OCI-LY3 (cell line): Measurements from ENCODE around the gene SPAG6.

Source experiments
- H2AFZ ChIP-seq: fragments of 200-600, 300-600 bp; shearing (Covaris generic); 2 replicates; pipeline ENCODE4 v1.6.0; 2014; ENCODE audit warnings: antibody characterized with exemption, low read depth, low read length
- H3K27ac ChIP-seq: fragments of 200-600, 300-600 bp; sonication (generic); 2 replicates; pipeline ENCODE4 v1.5.1; 2014; ENCODE audit warnings: mild to moderate bottlenecking, low read length, moderate library complexity, mixed read lengths
- H3K27me3 ChIP-seq: fragments of 200-600, 300-600 bp; sonication (generic); 2 replicates; pipeline ENCODE4 v1.6.1; 2014; ENCODE audit warnings: low read depth, low read length, mixed read lengths
- H3K36me3 ChIP-seq: fragments of 200-600, 300-600 bp; sonication (generic); replicated peaks from 2 replicates; pipeline ENCODE3; 2014; ENCODE audit warnings: low read depth, low read length, mixed read lengths
- H3K4me1 ChIP-seq: fragments of 300-600, 200-600 bp; sonication (generic); 2 replicates; pipeline ENCODE4 v1.6.1; 2014; ENCODE audit warnings: low read length, mixed read lengths
- H3K4me2 ChIP-seq: fragments of 200-600, 300-600 bp; sonication (generic); 2 replicates; pipeline ENCODE4 v1.6.1; 2014; ENCODE audit warnings: low read length, mixed read lengths
- H3K4me3 ChIP-seq: fragments of 300-600, 200-600 bp; sonication (generic); 2 replicates; pipeline ENCODE4 v1.5.1; 2014; ENCODE audit warnings: antibody characterized with exemption, mild to moderate bottlenecking, low read length, moderate library complexity
- H3K79me2 ChIP-seq: fragments of 300-600, 200-600 bp; shearing (Covaris generic); 2 replicates; pipeline ENCODE4 v1.6.1; 2014; ENCODE audit warnings: mild to moderate bottlenecking, low read length, mixed read lengths
- H3K9ac ChIP-seq: fragments of 300-600, 200-600 bp; shearing (Covaris generic); 2 replicates; pipeline ENCODE4 v1.6.0; 2014; ENCODE audit warnings: mild to moderate bottlenecking, low read length, moderate library complexity
- H3K9me3 ChIP-seq: fragments of 200-600, 300-600 bp; shearing (Covaris generic); 2 replicates; pipeline ENCODE4 v1.6.1; 2014; ENCODE audit warnings: low read length, mixed read lengths; ENCODE audit not compliant: insufficient read depth
- H4K20me1 ChIP-seq: fragments of 200-600, 300-600 bp; sonication (generic); 2 replicates; pipeline ENCODE4 v1.6.1; 2016; ENCODE audit warnings: low read length, mixed read lengths; ENCODE audit not compliant: insufficient read depth
- EZH2phosphoT487 ChIP-seq: fragments of 200-600 bp; shearing (Covaris generic); IDR thresholded peaks from 2 replicates; pipeline ENCODE4 v1.6.1; 2018; ENCODE audit warnings: antibody characterized with exemption, mixed run types, low read depth
- TF ChIP-seq, protein P1 (sequence below): fragments of 200-600, 300-600 bp; sonication (generic); IDR thresholded peaks from 2 replicates; pipeline ENCODE4 v1.5.1; 2014; ENCODE audit warnings: antibody characterized with exemption, low read length, low read depth

Gene SPAG6

DNA sequence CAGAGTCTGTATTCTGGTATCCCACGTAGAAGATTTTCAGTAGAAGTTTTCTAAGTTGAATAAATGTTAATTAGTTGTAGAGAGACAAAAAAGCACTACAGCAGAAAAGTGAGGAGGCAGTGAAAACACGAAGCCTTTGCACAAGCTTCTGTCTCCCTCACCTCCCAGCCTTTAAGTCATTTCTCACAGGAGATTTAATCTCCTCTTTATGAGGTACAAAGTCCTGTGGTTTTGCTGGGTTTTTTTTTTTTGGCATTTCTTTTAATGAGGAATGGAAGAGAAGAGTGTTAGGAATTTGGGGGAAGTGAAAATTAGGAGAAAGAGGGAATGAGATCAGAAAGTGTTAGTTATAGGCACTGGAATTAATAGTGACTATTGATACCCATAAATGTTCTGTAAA is 21.5 kb downstream of the SPAG6 start:
- H3K79me2 ChIP-seq: no peaks in the 10 kb centered on the region
- H3K27me3 ChIP-seq: no peaks in the 10 kb centered on the region
- no peak for TF ChIP-seq EZH2phosphoT487
- TF ChIP-seq, protein P1, sequence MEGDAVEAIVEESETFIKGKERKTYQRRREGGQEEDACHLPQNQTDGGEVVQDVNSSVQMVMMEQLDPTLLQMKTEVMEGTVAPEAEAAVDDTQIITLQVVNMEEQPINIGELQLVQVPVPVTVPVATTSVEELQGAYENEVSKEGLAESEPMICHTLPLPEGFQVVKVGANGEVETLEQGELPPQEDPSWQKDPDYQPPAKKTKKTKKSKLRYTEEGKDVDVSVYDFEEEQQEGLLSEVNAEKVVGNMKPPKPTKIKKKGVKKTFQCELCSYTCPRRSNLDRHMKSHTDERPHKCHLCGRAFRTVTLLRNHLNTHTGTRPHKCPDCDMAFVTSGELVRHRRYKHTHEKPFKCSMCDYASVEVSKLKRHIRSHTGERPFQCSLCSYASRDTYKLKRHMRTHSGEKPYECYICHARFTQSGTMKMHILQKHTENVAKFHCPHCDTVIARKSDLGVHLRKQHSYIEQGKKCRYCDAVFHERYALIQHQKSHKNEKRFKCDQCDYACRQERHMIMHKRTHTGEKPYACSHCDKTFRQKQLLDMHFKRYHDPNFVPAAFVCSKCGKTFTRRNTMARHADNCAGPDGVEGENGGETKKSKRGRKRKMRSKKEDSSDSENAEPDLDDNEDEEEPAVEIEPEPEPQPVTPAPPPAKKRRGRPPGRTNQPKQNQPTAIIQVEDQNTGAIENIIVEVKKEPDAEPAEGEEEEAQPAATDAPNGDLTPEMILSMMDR: no peak
- H3K4me1 ChIP-seq: peaks cover 41% of the 10 kb centered on the region
- no peaks in the 10 kb centered on the region for H3K36me3 ChIP-seq
- H3K27ac ChIP-seq: no peak overlapping the region
- no peaks in the 10 kb centered on the region for H3K9me3 ChIP-seq
- no peak overlapping the region for H3K9ac ChIP-seq
- H3K4me3 ChIP-seq: no peak overlapping the region
- H2AFZ ChIP-seq: no peak overlapping the region
- no peaks in the 10 kb centered on the region for H4K20me1 ChIP-seq
- H3K4me2 ChIP-seq: no peak overlapping the region

DNA sequence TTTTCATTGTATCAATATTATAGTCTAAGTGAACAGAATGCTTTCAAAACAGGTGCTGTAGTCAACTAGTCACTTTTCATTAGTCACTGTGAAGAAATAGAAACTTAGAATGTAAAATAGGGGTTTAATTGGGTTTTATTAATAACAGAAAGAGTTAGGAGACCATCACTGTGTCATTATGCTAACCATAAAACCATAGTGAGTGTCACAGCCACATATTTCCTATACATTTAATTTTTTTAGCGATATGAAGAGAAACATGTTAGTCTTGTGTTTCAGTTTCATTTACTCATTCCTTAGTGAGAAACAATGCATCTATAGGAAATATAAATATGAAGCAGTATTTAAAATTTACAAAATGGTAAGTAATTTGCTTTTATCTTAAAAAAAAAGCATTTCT is 22.2 kb downstream of the SPAG6 start:
- Histone ChIP-seq H3K4me3 (no peak overlapping the region), H2AFZ (no peak overlapping the region)

DNA sequence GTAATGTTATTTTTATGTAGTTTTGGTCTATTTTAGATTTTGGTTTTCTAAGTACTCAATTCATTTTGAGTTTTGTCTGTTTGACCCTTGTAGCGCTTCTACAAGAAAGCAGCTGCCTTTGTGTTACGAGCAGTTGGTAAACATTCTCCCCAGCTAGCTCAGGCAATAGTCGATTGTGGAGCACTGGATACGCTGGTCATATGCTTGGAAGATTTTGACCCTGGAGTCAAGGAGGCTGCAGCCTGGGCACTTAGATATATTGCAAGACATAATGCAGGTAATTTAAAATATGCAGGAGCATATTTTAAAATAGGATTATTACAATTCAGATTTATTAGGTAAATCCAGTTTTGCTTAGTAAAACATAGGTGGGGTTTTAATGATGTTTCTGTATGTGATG is 23.1 kb downstream of the SPAG6 start:
- Histone ChIP-seq H4K20me1 (no peaks in the 10 kb centered on the region), H3K9ac (no peak overlapping the region), H3K36me3 (no peaks in the 10 kb centered on the region), H3K4me1 (peaks cover 41% of the 10 kb centered on the region), H3K27ac (no peak overlapping the region), H3K9me3 (no peaks in the 10 kb centered on the region), H3K79me2 (no peaks in the 10 kb centered on the region), H3K27me3 (no peaks in the 10 kb centered on the region), H2AFZ (no peak overlapping the region), H3K4me2 (no peak overlapping the region), H3K4me3 (no peak overlapping the region)
- no peak for TF ChIP-seq EZH2phosphoT487
- TF ChIP-seq, protein P1: no peak

More for the DNA sequence above, 22.2 kb downstream of the SPAG6 start:
- no peaks in the 10 kb centered on the region for H4K20me1 ChIP-seq
- no peak overlapping the region for H3K27ac ChIP-seq
- no peak for TF ChIP-seq EZH2phosphoT487
- TF ChIP-seq, protein P1: no peak
- H3K27me3 ChIP-seq: no peaks in the 10 kb centered on the region
- no peaks in the 10 kb centered on the region for H3K79me2 ChIP-seq
- no peak overlapping the region for H3K9ac ChIP-seq
- H3K9me3 ChIP-seq: no peaks in the 10 kb centered on the region
- no peaks in the 10 kb centered on the region for H3K36me3 ChIP-seq
- H3K4me2 ChIP-seq: peak overlapping the region; percentile 34; the same call in 1 of the 2 replicates
- peaks cover 41% of the 10 kb centered on the region for H3K4me1 ChIP-seq

DNA sequence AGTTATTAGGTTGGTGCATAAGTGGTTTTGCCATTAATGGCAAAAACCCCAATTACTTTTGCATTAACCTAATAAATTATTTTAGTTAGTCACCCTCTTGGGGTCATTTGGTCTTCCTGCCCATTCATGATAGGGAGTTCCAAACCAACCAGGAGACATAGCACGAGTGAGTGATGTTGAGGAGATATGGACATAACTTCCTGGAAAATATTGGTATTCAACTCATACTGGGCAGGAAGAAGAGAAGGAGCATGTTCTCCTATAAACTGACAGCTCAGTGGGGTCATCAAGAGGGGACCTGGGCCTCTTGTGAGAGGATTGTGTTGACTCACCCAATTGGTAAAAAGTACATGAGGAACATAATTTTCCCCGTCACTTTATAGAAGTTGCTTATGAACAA is 23.7 kb downstream of the SPAG6 start:
- no peak overlapping the region for H3K27ac ChIP-seq
- H3K4me3 ChIP-seq: no peak overlapping the region
- H4K20me1 ChIP-seq: no peaks in the 10 kb centered on the region
- no peak overlapping the region for H3K9ac ChIP-seq
- H3K27me3 ChIP-seq: no peaks in the 10 kb centered on the region
- H3K36me3 ChIP-seq: no peaks in the 10 kb centered on the region
- H2AFZ ChIP-seq: no peak overlapping the region
- no peaks in the 10 kb centered on the region for H3K9me3 ChIP-seq
- no peaks in the 10 kb centered on the region for H3K79me2 ChIP-seq
- H3K4me1 ChIP-seq: peaks cover 41% of the 10 kb centered on the region
- TF ChIP-seq, protein P1: no peak
- TF ChIP-seq EZH2phosphoT487: no peak
- H3K4me2 ChIP-seq: no peak overlapping the region
